ENCODE results near the gene GPSM1.

The GPSM1 gene

GRCh38 chr9:136377341-136378169 is 50.2 kb downstream of the GPSM1 start:
- DNase-seq (ENCODE audit: low spot score), result no peak

- no peak for DNase-seq (ENCODE audit: low spot score)
Observed at GRCh38 chr9:136378170-136379002, 51.0 kb downstream of the GPSM1 start.

- no peak for DNase-seq (ENCODE audit: low spot score)
Observed at GRCh38 chr9:136379003-136379287, 51.6 kb downstream of the GPSM1 start.

- DNase-seq (ENCODE audit: low spot score), result no peak
Observed at GRCh38 chr9:136379401-136379800, 52.1 kb downstream of the GPSM1 start.

- DNase-seq (ENCODE audit: low spot score), result no peak
Observed at GRCh38 chr9:136379891-136380290, 52.6 kb downstream of the GPSM1 start.

- no peak for DNase-seq (ENCODE audit: low spot score)
Observed at GRCh38 chr9:136380381-136380780, 53.0 kb downstream of the GPSM1 start.

GRCh38 chr9:136381311-136381710 is 54.0 kb downstream of the GPSM1 start:
- DNase-seq (ENCODE audit: low spot score), result no peak

GRCh38 chr9:136381966-136382513 is 54.7 kb downstream of the GPSM1 start:
- DNase-seq (ENCODE audit: low spot score), result no peak

GRCh38 chr9:136383436-136383835 is 56.1 kb downstream of the GPSM1 start:
- DNase-seq (ENCODE audit: low spot score), result no peak

GRCh38 chr9:136385015-136385414 is 57.7 kb downstream of the GPSM1 start:
- DNase-seq (ENCODE audit: low spot score), result no peak

- no peak for DNase-seq (ENCODE audit: low spot score)
Observed at GRCh38 chr9:136386018-136386417, 58.7 kb downstream of the GPSM1 start.

GRCh38 chr9:136387217-136387616 is 59.9 kb downstream of the GPSM1 start:
- no peak for DNase-seq (ENCODE audit: low spot score)

- DNase-seq (ENCODE audit: low spot score), result no peak
Observed at GRCh38 chr9:136389396-136389795, 62.1 kb downstream of the GPSM1 start.

- no peak for DNase-seq (ENCODE audit: low spot score)
Observed at GRCh38 chr9:136391737-136392537, 64.6 kb downstream of the GPSM1 start.

- no peak for DNase-seq (ENCODE audit: low spot score)
Observed at GRCh38 chr9:136392538-136393449, 65.5 kb downstream of the GPSM1 start.

- DNase-seq (ENCODE audit: low spot score), result no peak
Observed at GRCh38 chr9:136393531-136393930, 66.2 kb downstream of the GPSM1 start.

GRCh38 chr9:136394312-136395019 is 67.1 kb downstream of the GPSM1 start:
- no peak for DNase-seq (ENCODE audit: low spot score)

GRCh38 chr9:136395020-136395340 is 67.6 kb downstream of the GPSM1 start:
- no peak for DNase-seq (ENCODE audit: low spot score)

- no peak for DNase-seq (ENCODE audit: low spot score)
Observed at GRCh38 chr9:136395345-136396218, 68.2 kb downstream of the GPSM1 start.

- DNase-seq (ENCODE audit: low spot score), result no peak
Observed at GRCh38 chr9:136396219-136396515, 68.8 kb downstream of the GPSM1 start.

Data from germinal center (tissue), 1 donor.